Measurements from ENCODE around the gene GSX2.

DNA sequence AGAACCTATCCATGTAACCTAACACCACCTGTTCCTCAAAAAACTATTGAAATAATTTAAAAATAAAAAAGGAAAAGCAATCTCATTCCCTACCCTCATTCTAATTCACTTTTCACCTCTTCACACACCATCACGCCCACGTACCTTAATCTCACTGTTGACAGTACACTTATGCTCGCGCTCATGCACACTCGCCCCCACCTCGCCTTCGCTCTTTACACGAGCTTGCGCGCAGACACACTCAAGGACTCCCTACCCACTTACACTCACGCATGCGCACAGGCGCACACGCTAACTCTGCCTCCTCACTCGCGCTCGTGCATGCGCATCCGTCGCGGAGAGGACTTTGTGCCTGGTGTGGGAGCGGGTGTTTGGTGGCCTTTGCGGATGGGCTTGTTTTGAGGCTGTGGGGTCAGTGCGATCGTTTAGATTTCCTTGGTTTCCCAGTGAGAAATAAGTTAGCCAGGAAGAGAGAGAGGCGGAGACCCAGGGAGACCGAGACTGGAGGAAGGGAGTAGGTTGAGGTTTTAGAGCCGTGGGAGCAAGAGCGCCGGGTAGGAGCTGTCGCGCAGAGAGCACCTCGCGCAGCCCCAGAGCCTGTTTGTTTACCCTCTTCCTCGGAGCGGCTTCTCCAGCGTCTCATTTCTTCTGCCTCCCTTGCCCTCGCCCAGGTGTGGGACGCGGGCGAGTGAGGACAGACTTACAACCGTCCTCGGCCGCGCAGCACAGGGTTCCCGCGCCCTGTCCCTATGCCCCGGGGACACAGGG lies 8.1 kb upstream of the GSX2 start:
- TF ChIP-seq, protein P1, sequence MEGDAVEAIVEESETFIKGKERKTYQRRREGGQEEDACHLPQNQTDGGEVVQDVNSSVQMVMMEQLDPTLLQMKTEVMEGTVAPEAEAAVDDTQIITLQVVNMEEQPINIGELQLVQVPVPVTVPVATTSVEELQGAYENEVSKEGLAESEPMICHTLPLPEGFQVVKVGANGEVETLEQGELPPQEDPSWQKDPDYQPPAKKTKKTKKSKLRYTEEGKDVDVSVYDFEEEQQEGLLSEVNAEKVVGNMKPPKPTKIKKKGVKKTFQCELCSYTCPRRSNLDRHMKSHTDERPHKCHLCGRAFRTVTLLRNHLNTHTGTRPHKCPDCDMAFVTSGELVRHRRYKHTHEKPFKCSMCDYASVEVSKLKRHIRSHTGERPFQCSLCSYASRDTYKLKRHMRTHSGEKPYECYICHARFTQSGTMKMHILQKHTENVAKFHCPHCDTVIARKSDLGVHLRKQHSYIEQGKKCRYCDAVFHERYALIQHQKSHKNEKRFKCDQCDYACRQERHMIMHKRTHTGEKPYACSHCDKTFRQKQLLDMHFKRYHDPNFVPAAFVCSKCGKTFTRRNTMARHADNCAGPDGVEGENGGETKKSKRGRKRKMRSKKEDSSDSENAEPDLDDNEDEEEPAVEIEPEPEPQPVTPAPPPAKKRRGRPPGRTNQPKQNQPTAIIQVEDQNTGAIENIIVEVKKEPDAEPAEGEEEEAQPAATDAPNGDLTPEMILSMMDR (conservative IDR thresholded peaks at IDR 0.05 in 1 of 2, IDR thresholded peaks at IDR 0.05 in 1 of 2; ENCODE audit: low read depth in 1 of 2, low read length in 2 of 2): no peak
- TF ChIP-seq EZH2 (IDR thresholded peaks at IDR 0.05; ENCODE audit: low read length, missing control alignments): no peak

Measured in fibroblast of lung (primary cell).